GM10266 (cell line): Measurements from ENCODE around the gene MBOAT1.

Experiments used
- DNase-seq: peaks from one replicate; pipeline ENCODE4 v3.0.0; 2012; ENCODE audit errors: extremely low spot score
- TF ChIP-seq, protein P1 (sequence below): IDR thresholded peaks from 2 replicates; pipeline ENCODE4 v1.5.1; 2012; ENCODE audit warnings: mild to moderate bottlenecking, low read depth; ENCODE audit not compliant: control insufficient read depth, insufficient read depth; ENCODE audit errors: missing control alignments

Gene MBOAT1

DNA sequence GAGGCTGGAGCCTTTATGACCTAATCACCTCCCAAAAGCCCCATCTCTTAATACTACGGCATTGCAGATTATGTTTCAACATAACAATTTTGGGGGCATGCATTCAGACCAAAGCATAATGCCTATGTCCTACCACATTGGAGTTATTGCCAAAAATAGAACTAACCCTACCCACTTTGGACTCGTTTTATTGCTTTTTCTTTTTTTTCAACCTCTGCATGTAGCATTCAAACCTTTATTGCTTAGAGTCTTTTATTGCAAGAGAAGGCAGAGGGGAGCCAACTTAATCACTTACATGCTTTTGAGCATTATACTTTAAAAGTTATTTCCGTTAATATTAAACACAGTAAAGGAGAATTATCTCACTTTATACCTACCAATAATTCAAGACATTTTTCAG lies 8.1 kb upstream of the MBOAT1 start:
- DNase-seq: no peak
- TF ChIP-seq, protein P1, sequence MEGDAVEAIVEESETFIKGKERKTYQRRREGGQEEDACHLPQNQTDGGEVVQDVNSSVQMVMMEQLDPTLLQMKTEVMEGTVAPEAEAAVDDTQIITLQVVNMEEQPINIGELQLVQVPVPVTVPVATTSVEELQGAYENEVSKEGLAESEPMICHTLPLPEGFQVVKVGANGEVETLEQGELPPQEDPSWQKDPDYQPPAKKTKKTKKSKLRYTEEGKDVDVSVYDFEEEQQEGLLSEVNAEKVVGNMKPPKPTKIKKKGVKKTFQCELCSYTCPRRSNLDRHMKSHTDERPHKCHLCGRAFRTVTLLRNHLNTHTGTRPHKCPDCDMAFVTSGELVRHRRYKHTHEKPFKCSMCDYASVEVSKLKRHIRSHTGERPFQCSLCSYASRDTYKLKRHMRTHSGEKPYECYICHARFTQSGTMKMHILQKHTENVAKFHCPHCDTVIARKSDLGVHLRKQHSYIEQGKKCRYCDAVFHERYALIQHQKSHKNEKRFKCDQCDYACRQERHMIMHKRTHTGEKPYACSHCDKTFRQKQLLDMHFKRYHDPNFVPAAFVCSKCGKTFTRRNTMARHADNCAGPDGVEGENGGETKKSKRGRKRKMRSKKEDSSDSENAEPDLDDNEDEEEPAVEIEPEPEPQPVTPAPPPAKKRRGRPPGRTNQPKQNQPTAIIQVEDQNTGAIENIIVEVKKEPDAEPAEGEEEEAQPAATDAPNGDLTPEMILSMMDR: no peak

DNA sequence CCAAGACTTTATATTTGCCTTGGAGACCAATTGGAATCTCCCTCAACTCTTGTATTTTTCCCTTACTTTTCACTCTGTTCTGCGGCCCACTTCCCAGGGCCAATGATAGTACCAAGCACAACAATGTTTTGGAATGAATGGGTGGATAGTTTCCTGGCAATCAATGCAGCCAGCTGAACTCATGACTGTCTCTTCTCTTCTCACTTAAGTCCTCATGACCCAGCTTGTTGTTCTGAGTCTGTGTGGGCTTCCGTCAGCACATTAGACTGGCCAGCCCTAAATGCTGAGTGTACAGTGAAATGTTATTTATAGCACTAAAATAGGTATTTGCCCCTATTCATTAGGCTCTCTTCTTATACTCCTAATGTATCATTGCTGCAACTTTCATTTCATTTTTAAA lies 5.6 kb upstream of the MBOAT1 start:
- DNase-seq: no peak
- TF ChIP-seq, protein P1: no peak

DNA sequence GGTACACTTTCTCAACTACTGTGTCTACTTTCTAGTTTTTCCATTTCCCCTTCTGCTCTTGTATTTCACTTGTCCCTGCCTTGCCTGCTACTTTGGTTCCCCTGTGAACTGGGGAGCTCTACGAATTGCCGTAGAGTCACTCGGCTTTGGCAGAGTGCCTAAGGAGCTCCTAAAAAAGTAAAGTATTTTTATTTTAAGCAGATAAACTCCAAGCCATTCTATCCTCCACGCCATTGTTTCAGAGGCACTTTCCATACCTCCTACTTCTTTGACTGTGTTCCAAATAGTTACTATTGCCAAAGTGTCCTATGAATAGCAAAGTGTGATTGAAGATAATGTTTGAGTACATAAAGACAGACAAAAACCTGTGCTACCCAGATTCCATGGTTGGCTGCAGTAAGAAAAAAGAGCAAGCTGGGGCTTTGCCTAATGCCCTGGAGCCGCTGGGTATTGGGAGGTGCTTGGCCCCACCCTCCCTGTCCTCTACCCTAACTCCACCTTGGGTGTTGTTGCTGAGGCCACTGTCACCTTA lies 5.1 kb upstream of the MBOAT1 start:
- TF ChIP-seq, protein P1: no peak
- DNase-seq: no peak

DNA sequence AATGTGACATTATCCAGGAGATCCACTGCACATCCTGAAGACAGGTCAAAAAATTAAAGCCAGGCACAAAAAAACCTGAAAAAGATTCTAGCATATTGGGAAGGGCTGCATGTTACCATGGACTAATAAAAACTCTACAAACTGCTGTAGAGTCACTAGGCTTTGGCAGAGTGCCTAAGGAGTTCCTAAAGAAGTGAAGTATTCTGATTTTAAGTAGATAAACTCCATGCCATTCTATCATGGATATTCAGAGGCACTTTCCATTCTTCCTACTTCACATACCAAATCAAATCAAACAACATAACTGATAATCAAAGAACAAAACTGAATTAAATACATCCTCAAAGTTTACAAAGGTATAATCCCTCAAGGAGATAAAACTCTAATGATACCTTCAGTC lies 3.0 kb upstream of the MBOAT1 start:
- TF ChIP-seq, protein P1: no peak
- no peak for DNase-seq

DNA sequence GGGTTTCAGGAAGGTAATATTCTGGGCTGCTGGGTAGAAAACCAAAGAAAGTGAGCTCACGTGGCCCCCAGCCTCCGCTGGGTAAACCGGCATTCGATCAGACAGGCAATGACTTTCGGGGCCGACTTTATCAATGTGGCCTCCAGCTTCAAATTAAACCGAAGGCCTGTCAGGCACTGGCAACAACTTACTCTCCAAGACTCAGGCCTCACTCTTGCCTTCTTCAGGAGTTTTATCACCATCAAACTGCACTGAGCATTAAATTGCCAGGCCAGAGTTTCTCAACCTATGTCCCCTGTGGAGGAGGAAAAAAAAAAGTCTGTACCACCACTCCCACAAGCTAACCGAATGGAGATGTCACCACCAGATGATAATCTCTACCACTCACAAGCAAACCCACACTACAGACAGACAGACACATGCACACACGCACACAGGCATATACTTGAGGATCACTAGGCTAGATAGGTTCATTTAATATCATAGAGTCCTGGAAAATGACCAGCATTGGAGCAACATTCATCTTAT lies 1.1 kb upstream of the MBOAT1 start:
- DNase-seq: no peak
- TF ChIP-seq, protein P1: no peak

DNA sequence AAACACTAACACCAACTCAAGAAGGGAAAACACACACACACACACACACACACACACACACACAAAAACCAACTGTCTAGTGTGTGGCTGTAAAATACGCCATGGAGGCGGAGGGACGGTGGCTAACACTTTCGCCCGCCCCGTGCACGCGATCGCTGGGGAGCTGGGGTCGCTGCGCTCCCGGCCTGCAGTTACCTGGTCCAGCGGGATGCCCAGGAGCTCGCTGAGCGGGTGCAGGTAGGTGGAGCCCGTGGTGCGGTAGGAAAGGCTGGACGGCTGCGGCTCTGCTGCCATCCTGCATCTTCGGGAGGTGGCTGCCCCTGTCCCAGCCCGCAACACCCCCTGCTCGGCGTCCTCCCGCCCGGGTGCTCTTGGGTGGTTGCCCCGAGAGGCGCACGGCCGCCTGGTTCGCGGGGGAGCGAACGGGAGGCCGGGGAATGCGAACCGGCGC lies 303 bp downstream of the MBOAT1 start:
- TF ChIP-seq, protein P1: peak; percentile 5
- DNase-seq: no peak

DNA sequence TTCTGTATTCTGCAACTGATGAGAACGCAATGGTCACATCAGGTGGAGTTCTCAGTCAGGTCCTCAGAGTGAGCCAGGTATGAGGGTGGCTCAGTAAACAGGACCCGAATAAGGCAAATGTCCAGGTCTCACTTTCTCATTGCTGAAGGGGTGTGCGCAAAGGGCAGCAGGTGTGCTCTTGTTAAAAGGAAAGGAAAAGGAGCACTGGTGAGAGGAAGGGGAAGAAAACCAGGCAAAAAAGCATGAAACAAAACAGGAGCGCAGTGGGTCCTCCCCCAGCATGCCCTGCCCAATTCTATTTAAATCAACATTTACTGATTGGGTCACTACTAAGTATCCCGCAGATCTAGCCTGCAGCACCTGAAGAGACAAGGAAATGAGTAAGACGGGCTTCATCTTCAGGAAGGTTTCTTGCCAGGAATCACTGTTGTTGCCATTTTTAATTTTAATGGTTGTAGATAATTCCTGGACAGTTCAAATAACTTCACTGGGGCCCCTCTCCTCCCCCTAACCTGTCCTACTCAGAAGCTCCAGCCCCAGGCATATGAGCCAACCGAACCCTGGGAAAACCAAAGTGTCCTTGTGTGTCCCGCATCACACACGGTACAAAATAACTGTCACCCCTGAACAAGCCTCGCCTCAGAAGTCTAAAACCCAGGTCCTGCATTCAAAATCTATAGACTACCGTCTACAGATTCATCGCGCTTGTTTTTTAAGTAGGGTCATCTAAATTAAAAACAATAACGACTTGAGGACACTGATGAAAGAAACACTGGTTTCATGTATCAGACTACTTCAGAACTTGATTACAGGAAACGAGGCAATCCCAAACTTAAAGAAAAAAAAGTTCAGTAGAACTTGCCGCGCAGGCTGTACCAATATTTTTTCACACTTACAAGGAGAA lies 980 bp downstream of the MBOAT1 start:
- DNase-seq: no peak
- TF ChIP-seq, protein P1: no peak
